Measurements from ENCODE around the gene ICAM4. TPM values are rescaled to one million over a fixed set of nuclear protein-coding genes. Genes with fewer than 3 reads are reported as not detected.

The ICAM4 gene
- total and polyA plus RNA-seq, 5 experiments from 2014 or later: 0.22 to 0.57 (median 0.42) TPM; not detected in 2

Other genes starting within 250 kb of the ICAM4 start
- 100 to 1,000 TPM; 109 to 113 TPM for gene SHFL, start 200.6 kb upstream of the ICAM4 start, total RNA-seq
- 10 to 100 TPM; 32.0 to 51.3 (median 34.6) TPM for gene SHFL, start 200.6 kb upstream of the ICAM4 start, polyA plus RNA-seq
- gene ANGPTL6, start 184.3 kb upstream of the ICAM4 start, total RNA-seq: 1 to 10 TPM; 1.3 to 1.8 TPM
- gene ANGPTL6, start 184.3 kb upstream of the ICAM4 start, polyA plus RNA-seq: under 1 TPM; 0.54 to 0.82 (median 0.65) TPM
- 100 to 1,000 TPM; 109 to 122 TPM for gene PPAN, start 180.6 kb upstream of the ICAM4 start, total RNA-seq
- gene PPAN, start 180.6 kb upstream of the ICAM4 start, polyA plus RNA-seq: 10 to 100 TPM; 15.7 to 42.7 (median 25.8) TPM
- gene P2RY11, start 175.3 kb upstream of the ICAM4 start, total RNA-seq: 10 to 100 TPM; 61.4 to 68.0 TPM
- gene P2RY11, start 175.3 kb upstream of the ICAM4 start, polyA plus RNA-seq: 1 to 10 TPM; 2.2 to 4.2 (median 2.9) TPM
- 100 to 1,000 TPM; 363 to 378 TPM for gene EIF3G, start 167.1 kb upstream of the ICAM4 start, total RNA-seq
- 100 to 1,000 TPM; 226 to 282 (median 269) TPM for gene EIF3G, start 167.1 kb upstream of the ICAM4 start, polyA plus RNA-seq
- gene DNMT1, start 92.0 kb upstream of the ICAM4 start, total RNA-seq: 100 to 1,000 TPM; 228 to 231 TPM
- gene DNMT1, start 92.0 kb upstream of the ICAM4 start, polyA plus RNA-seq: 100 to 1,000 TPM in 2 of 3 donors, 10 to 100 TPM in 1; 93.7 to 146 (median 142) TPM
- gene S1PR2, start 55.6 kb upstream of the ICAM4 start, total RNA-seq: 1 to 10 TPM; 3.0 TPM
- under 1 TPM; 0.18 to 0.60 (median 0.48) TPM for gene S1PR2, start 55.6 kb upstream of the ICAM4 start, polyA plus RNA-seq
- 10 to 100 TPM; 47.9 to 50.8 TPM for gene MRPL4, start 34.7 kb upstream of the ICAM4 start, total RNA-seq
- 10 to 100 TPM; 25.3 to 50.6 (median 31.3) TPM for gene MRPL4, start 34.7 kb upstream of the ICAM4 start, polyA plus RNA-seq
- 1 to 10 TPM; 1.9 to 2.0 TPM for gene ICAM1, start 15.8 kb upstream of the ICAM4 start, total RNA-seq
- 1 to 10 TPM; 1.2 to 3.9 (median 2.8) TPM for gene ICAM1, start 15.8 kb upstream of the ICAM4 start, polyA plus RNA-seq
- not detected for gene ICAM5, start 3.0 kb downstream of the ICAM4 start, total RNA-seq
- not detected for gene ICAM5, start 3.0 kb downstream of the ICAM4 start, polyA plus RNA-seq
- gene ZGLP1, start 22.9 kb downstream of the ICAM4 start, total RNA-seq: 10 to 100 TPM; 10.0 to 12.2 TPM
- under 1 TPM in 1 of 3 donors, not detected in 2; 0.27 TPM for gene ZGLP1, start 22.9 kb downstream of the ICAM4 start, polyA plus RNA-seq
- gene FDX2, start 29.1 kb downstream of the ICAM4 start, total RNA-seq: 10 to 100 TPM; 11.9 to 14.9 TPM
- gene FDX2, start 29.1 kb downstream of the ICAM4 start, polyA plus RNA-seq: 10 to 100 TPM; 14.3 to 26.7 (median 18.4) TPM
- gene RAVER1, start 46.6 kb downstream of the ICAM4 start, total RNA-seq: 10 to 100 TPM; 52.1 to 55.8 TPM
- gene RAVER1, start 46.6 kb downstream of the ICAM4 start, polyA plus RNA-seq: 10 to 100 TPM; 11.2 to 23.6 (median 17.5) TPM
- 100 to 1,000 TPM; 122 to 127 TPM for gene ICAM3, start 52.7 kb downstream of the ICAM4 start, total RNA-seq
- gene ICAM3, start 52.7 kb downstream of the ICAM4 start, polyA plus RNA-seq: 100 to 1,000 TPM; 214 to 229 (median 221) TPM
- 100 to 1,000 TPM; 313 to 319 TPM for gene TYK2, start 93.6 kb downstream of the ICAM4 start, total RNA-seq
- 10 to 100 TPM; 33.4 to 50.3 (median 43.9) TPM for gene TYK2, start 93.6 kb downstream of the ICAM4 start, polyA plus RNA-seq
- 100 to 1,000 TPM; 155 to 158 TPM for gene CDC37, start 116.6 kb downstream of the ICAM4 start, total RNA-seq
- gene CDC37, start 116.6 kb downstream of the ICAM4 start, polyA plus RNA-seq: 10 to 100 TPM; 63.2 to 81.1 (median 65.6) TPM
- gene PDE4A, start 133.6 kb downstream of the ICAM4 start, total RNA-seq: under 1 TPM; 0.88 to 0.99 TPM
- gene PDE4A, start 133.6 kb downstream of the ICAM4 start, polyA plus RNA-seq: 1 to 10 TPM in 2 of 3 donors, under 1 TPM in 1; 0.33 to 2.5 (median 1.9) TPM
- 10 to 100 TPM; 34.6 to 35.2 TPM for gene KEAP1, start 216.4 kb downstream of the ICAM4 start, total RNA-seq
- 10 to 100 TPM; 15.1 to 25.7 (median 20.1) TPM for gene KEAP1, start 216.4 kb downstream of the ICAM4 start, polyA plus RNA-seq
- gene S1PR5, start 230.5 kb downstream of the ICAM4 start, total RNA-seq: under 1 TPM; 0.81 to 0.85 TPM
- gene S1PR5, start 230.5 kb downstream of the ICAM4 start, polyA plus RNA-seq: 10 to 100 TPM in 1 of 3 donors, 1 to 10 TPM in 1, under 1 TPM in 1; 0.99 to 77.2 (median 2.1) TPM

Data from naive thymus-derived CD8-positive, alpha-beta T cell (primary cell).